Activated CD8-positive, alpha-beta T cell treated with anti-CD3 and anti-CD28 coated beads, Interleukin-2, amount 10 ng/mL, durations not matched to agents 7 days and 5 days (primary cell): Measurements from ENCODE around the gene CEBPE. TPM values are rescaled to one million over a fixed set of nuclear protein-coding genes. Genes with fewer than 3 reads are reported as not detected.

Source experiments
- ATAC-seq: fragments of 150-1000 bp; cut with Tn5 transposase; one replicate; pipeline ENCODE4 v1.10.0; 2021; ENCODE audit warnings: moderate library complexity
- CTCF ChIA-PET: fragments of 350-600 bp; sonication (Branson Sonifier 250); formaldehyde crosslinking; loops from one replicate; lab custom pipeline; 2021; ENCODE audit warnings: antibody characterized with exemption; lab: Charles Lee
- POLR2A ChIA-PET: fragments of 350-600 bp; sonication (Branson Sonifier 250); formaldehyde crosslinking; loops from one replicate; lab custom pipeline; 2021; ENCODE audit warnings: antibody characterized with exemption; lab: Charles Lee
- DNase-seq: peaks from one replicate; pipeline ENCODE4 v3.0.0-alpha.2; 2020
- H3K27ac Mint-ChIP-seq: one replicate; pipeline ENCODE4 v1.8.0; 2021; ENCODE audit warnings: mild to moderate bottlenecking, mixed read lengths
- H3K27me3 Mint-ChIP-seq: one replicate; pipeline ENCODE4 v1.8.0; 2021; ENCODE audit warnings: low read depth, mixed read lengths
- H3K36me3 Mint-ChIP-seq: one replicate; pipeline ENCODE4 v1.8.0; 2021; ENCODE audit warnings: low read depth, mixed read lengths
- H3K4me1 Mint-ChIP-seq: one replicate; pipeline ENCODE4 v1.8.0; 2021; ENCODE audit warnings: low read depth, mixed read lengths
- H3K4me3 Mint-ChIP-seq: one replicate; pipeline ENCODE4 v1.8.0; 2021; ENCODE audit warnings: mild to moderate bottlenecking, mixed read lengths
- H3K9me3 Mint-ChIP-seq: one replicate; pipeline ENCODE4 v1.8.0; 2022; ENCODE audit warnings: mixed read lengths; ENCODE audit not compliant: insufficient read depth
- total RNA-seq, 2 experiments: library from RNA; stranded (reverse); gene quantifications; one replicate each; pipeline ENCODE4 v1.2.3, GENCODE V29; 2021

The CEBPE gene
- total RNA-seq, 2 experiments from 2014 or later = 0.50 to 0.92 TPM

GRCh38 chr14:23097786-23098185 lies 21.3 kb downstream of the CEBPE start:
- DNase-seq = no peak
- Mint-ChIP-seq H3K9me3 (no peaks in the 10 kb centered on the region), H3K36me3 (peaks cover 32% of the 10 kb centered on the region), H3K4me1 (peaks cover 29% of the 10 kb centered on the region), H3K27ac (no peak overlapping the region), H3K27me3 (no peaks in the 10 kb centered on the region), H3K4me3 (no peak overlapping the region)
- no peak for ATAC-seq
- POLR2A ChIA-PET = no interaction called here
- CTCF ChIA-PET = interaction anchor here (0.6 to 5.2 kb wide), 6 partner anchors 11 to 40 kb away, joined by 3 to 96 read pairs (median 4); no protein-coding TSS in a partner anchor

- CTCF ChIA-PET = interaction anchor here (0.7 to 5.2 kb wide), 28 partner anchors 11 to 525 kb away, joined by 3 to 96 read pairs (median 4); partner anchors contain the start of genes AJUBA, CDH24, CEBPE and HAUS4
- no peaks in the 10 kb centered on the region for H3K27me3 Mint-ChIP-seq
- peaks cover 33% of the 10 kb centered on the region for H3K4me1 Mint-ChIP-seq
- no peaks in the 10 kb centered on the region for H3K9me3 Mint-ChIP-seq
- ATAC-seq (peak; percentile 94), DNase-seq (peak; percentile 100)
- POLR2A ChIA-PET = interaction anchor here (0.6 to 3.0 kb wide), 22 partner anchors 13 to 512 kb away, joined by 3 to 28 read pairs (median 5); partner anchors contain the start of genes CEBPE, HAUS4, PABPN1 and PPP1R3E
- peaks cover 45% of the 10 kb centered on the region for H3K36me3 Mint-ChIP-seq
- no peak within 1 kb of the TSS for H3K4me3 Mint-ChIP-seq
- H3K27ac Mint-ChIP-seq = no peak within 1 kb of the TSS
Observed at GRCh38 chr14:23095196-23096108, 23.6 kb downstream of the CEBPE start, which contains the start of gene C14orf119. Gene C14orf119 (plus strand): TSS chr14:23095505. CDS start chr14:23097659, 2,154 bp downstream.

- no peaks in the 10 kb centered on the region for H3K9me3 Mint-ChIP-seq
- ChIA-PET POLR2A (interaction anchor here (0.6 to 3.0 kb wide), 21 partner anchors 14 to 1101 kb away, joined by 3 to 28 read pairs (median 5); partner anchors contain the start of genes CEBPE, HAUS4, IRF9 and PABPN1), CTCF (interaction anchor here (0.7 to 5.2 kb wide), 27 partner anchors 10 to 525 kb away, joined by 3 to 96 read pairs (median 5); partner anchors contain the start of genes AJUBA, CDH24, CEBPE and HAUS4)
- no peak within 1 kb of the TSS for H3K4me3 Mint-ChIP-seq
- peaks cover 33% of the 10 kb centered on the region for H3K4me1 Mint-ChIP-seq
- peaks cover 52% of the 10 kb centered on the region for H3K36me3 Mint-ChIP-seq
- H3K27me3 Mint-ChIP-seq = no peaks in the 10 kb centered on the region
- H3K27ac Mint-ChIP-seq = no peak within 1 kb of the TSS
- peak; percentile 86 for DNase-seq
- peak; percentile 58 for ATAC-seq
Observed at GRCh38 chr14:23094666-23095195, 24.3 kb downstream of the CEBPE start, which contains the start of gene ACIN1. Gene ACIN1 (minus strand): TSS chr14:23095136. CDS start chr14:23095112, 24 bp downstream.

- H3K36me3 Mint-ChIP-seq = peaks cover 56% of the 10 kb centered on the region
- H3K4me3 Mint-ChIP-seq = no peak overlapping the region
- peaks cover 31% of the 10 kb centered on the region for H3K4me1 Mint-ChIP-seq
- H3K9me3 Mint-ChIP-seq = no peaks in the 10 kb centered on the region
- DNase-seq (no peak), ATAC-seq (no peak)
- H3K27me3 Mint-ChIP-seq = no peaks in the 10 kb centered on the region
- CTCF ChIA-PET = interaction anchor here (0.8 to 5.2 kb wide), 20 partner anchors 16 to 524 kb away, joined by 3 to 96 read pairs (median 8); partner anchors contain the start of genes CDH24, CEBPE, HAUS4 and LRP10
- H3K27ac Mint-ChIP-seq = no peak overlapping the region
- POLR2A ChIA-PET = interaction anchor here (0.8 to 3.0 kb wide), 16 partner anchors 15 to 1102 kb away, joined by 3 to 28 read pairs (median 6); partner anchors contain the start of genes CEBPE, HAUS4, IRF9 and PABPN1
Observed at GRCh38 chr14:23093991-23094665, 24.9 kb downstream of the CEBPE start.

GRCh38 chr14:23093526-23093925 lies 25.5 kb downstream of the CEBPE start:
- Mint-ChIP-seq H3K4me3 (no peak overlapping the region), H3K36me3 (peaks cover 53% of the 10 kb centered on the region), H3K27me3 (no peaks in the 10 kb centered on the region), H3K4me1 (peaks cover 30% of the 10 kb centered on the region), H3K9me3 (no peaks in the 10 kb centered on the region), H3K27ac (no peak overlapping the region)
- DNase-seq = no peak
- POLR2A ChIA-PET = interaction anchor here (0.8 to 3.0 kb wide), 7 partner anchors 16 to 1068 kb away, joined by 3 to 28 read pairs (median 16); partner anchors contain the start of genes CEBPE, IRF9 and PABPN1
- no peak for ATAC-seq
- CTCF ChIA-PET = interaction anchor here (2.2 to 5.2 kb wide), 7 partner anchors 15 to 164 kb away, joined by 11 to 96 read pairs (median 26); partner anchors contain the start of genes CDH24, CEBPE and PRMT5

GRCh38 chr14:23093104-23093503 lies 26.0 kb downstream of the CEBPE start:
- ATAC-seq (no peak), DNase-seq (no peak)
- H3K4me1 Mint-ChIP-seq = peaks cover 30% of the 10 kb centered on the region
- H3K4me3 Mint-ChIP-seq = no peak overlapping the region
- H3K9me3 Mint-ChIP-seq = no peaks in the 10 kb centered on the region
- no peaks in the 10 kb centered on the region for H3K27me3 Mint-ChIP-seq
- ChIA-PET POLR2A (no interaction called here), CTCF (interaction anchor here (1.2 to 8.6 kb wide), 6 partner anchors 16 to 164 kb away, joined by 3 to 85 read pairs (median 9); partner anchors contain the start of gene PRMT5)
- peaks cover 52% of the 10 kb centered on the region for H3K36me3 Mint-ChIP-seq
- H3K27ac Mint-ChIP-seq = no peak overlapping the region

GRCh38 chr14:23091294-23092225 lies 27.5 kb downstream of the CEBPE start:
- ATAC-seq (no peak), DNase-seq (no peak)
- Mint-ChIP-seq H3K27ac (no peak overlapping the region), H3K36me3 (peaks cover 53% of the 10 kb centered on the region), H3K9me3 (no peaks in the 10 kb centered on the region), H3K4me1 (peaks cover 17% of the 10 kb centered on the region), H3K27me3 (no peaks in the 10 kb centered on the region), H3K4me3 (no peak overlapping the region)
- ChIA-PET POLR2A (interaction anchor here (0.7 to 1.0 kb wide), 3 partner anchors 12 to 105 kb away, joined by 3 to 5 read pairs (median 3); no protein-coding TSS in a partner anchor), CTCF (interaction anchor here (0.6 to 8.6 kb wide), 11 partner anchors 14 to 162 kb away, joined by 3 to 85 read pairs (median 4); partner anchors contain the start of gene PRMT5)

- peaks cover 59% of the 10 kb centered on the region for H3K36me3 Mint-ChIP-seq
- no peak for ATAC-seq
- ChIA-PET POLR2A (interaction anchor here (0.8 kb wide), 2 partner anchors 13 to 18 kb away, joined by 3 to 4 read pairs; no protein-coding TSS in a partner anchor), CTCF (interaction anchor here (0.8 to 8.6 kb wide), 8 partner anchors 9 to 160 kb away, joined by 3 to 85 read pairs (median 4); no protein-coding TSS in a partner anchor)
- H3K27ac Mint-ChIP-seq = no peak overlapping the region
- H3K4me1 Mint-ChIP-seq = peaks cover 13% of the 10 kb centered on the region
- H3K4me3 Mint-ChIP-seq = no peak overlapping the region
- H3K9me3 Mint-ChIP-seq = no peaks in the 10 kb centered on the region
- no peaks in the 10 kb centered on the region for H3K27me3 Mint-ChIP-seq
- no peak for DNase-seq
Observed at GRCh38 chr14:23090254-23090636, 28.8 kb downstream of the CEBPE start.

- peaks cover 13% of the 10 kb centered on the region for H3K4me1 Mint-ChIP-seq
- POLR2A ChIA-PET = interaction anchor here (0.8 to 0.9 kb wide), 3 partner anchors 13 to 148 kb away, joined by 3 to 4 read pairs (median 3); no protein-coding TSS in a partner anchor
- DNase-seq (no peak), ATAC-seq (no peak)
- H3K27me3 Mint-ChIP-seq = no peaks in the 10 kb centered on the region
- no peak overlapping the region for H3K4me3 Mint-ChIP-seq
- peaks cover 64% of the 10 kb centered on the region for H3K36me3 Mint-ChIP-seq
- CTCF ChIA-PET = interaction anchor here (1.1 to 8.6 kb wide), 6 partner anchors 10 to 160 kb away, joined by 4 to 85 read pairs (median 8); no protein-coding TSS in a partner anchor
- no peak overlapping the region for H3K27ac Mint-ChIP-seq
- no peaks in the 10 kb centered on the region for H3K9me3 Mint-ChIP-seq
Observed at GRCh38 chr14:23089498-23090253, 29.4 kb downstream of the CEBPE start.
